GM18861 (cell line): ENCODE data around the gene RXRA.
"Not testable (repeated sequence)": the region's sequence is repeated elsewhere in the genome, so short reads cannot be mapped to it uniquely, and the experiment has no call there.

Experiments
- ATAC-seq: cut with Tn5 transposase; IDR thresholded peaks from one replicate; pipeline ENCODE4 v1.9.1; 2021; ENCODE audit not compliant: unreplicated experiment

RXRA gene

DNA sequence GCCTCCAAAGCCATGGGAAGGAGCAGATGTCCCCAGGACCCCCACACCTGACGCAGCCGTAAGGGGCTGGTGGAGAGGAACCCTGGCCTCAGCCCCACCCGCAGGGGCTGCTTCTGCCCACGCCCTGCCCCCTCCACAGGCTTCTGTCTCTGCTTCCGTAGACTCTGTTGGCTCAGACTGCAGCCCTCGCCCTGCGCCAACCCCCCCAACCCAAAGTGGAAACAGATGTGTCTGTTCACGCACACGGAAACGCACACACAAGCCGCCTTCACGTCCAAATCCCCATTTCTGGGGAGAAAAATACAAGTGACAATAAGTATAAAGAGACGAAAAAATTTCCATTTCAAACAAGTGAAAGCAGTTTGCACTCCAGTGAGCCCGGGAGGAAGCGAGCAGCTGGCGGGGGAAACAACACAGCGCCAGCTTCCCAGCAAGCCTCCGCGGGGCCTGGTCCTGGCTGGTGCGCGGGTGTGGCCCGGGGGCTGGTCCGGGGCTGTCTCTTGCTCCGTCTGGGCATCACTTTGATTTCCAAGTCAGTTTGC lies 32.6 kb upstream of the RXRA start:
- ATAC-seq: no peak

DNA sequence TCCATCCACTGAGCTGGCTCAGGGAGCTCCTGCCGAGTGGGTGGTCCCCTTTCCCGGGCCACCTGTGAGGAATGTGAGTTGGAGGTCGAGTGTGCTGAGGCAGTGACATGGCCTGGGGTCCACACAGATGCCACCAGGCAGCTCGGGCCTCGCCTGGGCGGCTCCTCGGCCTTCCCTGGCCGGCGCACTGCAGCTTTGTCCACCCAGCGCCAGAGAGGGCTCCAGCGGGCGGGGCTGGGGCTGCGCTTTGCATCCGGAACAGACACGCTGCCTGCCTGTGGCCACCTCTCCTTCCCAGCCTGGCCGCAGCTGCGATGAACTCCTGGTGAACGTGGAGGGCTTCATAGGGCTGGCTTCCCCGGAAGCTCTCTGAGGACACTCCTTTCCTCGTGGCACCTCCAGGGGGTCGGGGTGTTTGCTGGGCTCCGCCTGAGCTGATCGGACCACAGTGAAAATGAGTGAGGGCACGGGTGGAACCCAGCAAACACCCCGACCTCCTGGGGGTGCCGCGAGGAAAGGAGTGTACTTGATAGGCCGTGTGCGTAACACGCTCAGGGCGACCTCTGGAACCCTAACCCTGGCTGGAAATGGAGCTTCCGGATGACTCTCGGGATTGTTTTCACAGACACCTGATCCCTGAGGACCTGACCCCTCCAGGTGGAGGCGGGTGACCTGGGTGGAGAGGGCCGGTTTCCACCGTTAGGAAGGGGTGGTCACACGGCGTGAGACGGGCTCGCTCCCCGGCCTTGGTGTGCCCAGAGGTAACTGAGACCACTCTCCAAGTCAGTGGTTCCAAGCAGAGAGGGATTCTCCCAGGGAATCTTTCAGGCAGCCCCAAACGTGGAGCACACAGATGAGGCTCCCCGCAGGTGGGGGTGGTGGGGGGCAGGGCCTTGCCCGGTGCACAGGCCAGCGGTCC lies 31.8 kb upstream of the RXRA start:
- ATAC-seq: no peak

DNA sequence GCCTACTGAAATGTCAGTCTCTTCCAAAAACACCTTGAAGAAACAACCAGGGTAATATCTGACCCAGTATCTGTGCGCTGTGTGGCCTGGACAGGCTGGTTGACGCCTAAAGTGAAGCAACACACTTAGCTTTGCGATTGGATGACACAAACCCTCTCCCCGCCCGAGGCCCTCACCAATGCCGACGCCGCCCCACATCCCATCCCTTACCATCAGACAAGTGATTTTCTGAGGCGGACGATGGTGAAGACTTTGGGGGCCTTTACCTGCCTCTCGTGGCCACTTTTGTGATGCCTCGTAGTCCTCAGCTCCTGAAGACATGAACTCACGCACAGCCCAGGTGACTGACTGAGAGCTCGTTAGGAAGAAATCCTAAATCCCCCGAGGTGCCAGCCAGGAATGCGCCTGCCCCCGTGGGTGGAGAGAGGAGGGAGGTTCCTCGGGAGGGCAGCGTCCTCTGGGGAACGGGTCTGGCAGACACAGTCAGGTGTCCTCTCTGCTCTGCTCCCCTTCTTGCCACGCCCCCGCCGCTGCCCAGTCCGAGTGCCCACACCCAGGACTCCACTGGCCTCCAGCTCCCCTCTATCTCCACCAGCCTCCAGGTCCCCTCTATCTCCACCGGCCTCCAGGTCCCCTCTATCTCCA lies 31.0 kb upstream of the RXRA start:
- ATAC-seq: no peak

DNA sequence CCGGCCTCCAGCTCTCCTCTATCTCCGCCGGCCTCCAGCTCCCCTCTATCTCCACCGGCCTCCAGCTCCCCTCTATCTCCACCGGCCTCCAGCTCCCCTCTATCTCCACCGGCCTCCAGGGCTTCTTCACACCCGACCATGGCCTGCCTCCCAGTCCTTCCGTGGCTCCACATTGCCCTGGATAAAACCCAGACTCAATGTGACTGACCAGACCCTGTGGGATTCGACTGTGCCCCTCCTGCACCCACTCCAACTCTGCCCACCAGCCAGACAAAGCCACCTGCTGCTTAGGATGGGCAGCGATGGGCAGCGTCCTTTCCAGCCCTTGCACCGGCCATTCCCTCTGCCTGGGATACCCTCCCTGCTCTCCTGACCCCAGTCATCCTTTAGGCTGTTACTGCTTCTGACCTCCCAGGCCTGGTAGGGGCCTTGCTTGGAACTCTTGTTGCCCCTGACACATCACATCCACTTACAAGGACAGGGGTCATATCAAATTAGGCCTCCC lies 30.5 kb upstream of the RXRA start:
- ATAC-seq: no peak

DNA sequence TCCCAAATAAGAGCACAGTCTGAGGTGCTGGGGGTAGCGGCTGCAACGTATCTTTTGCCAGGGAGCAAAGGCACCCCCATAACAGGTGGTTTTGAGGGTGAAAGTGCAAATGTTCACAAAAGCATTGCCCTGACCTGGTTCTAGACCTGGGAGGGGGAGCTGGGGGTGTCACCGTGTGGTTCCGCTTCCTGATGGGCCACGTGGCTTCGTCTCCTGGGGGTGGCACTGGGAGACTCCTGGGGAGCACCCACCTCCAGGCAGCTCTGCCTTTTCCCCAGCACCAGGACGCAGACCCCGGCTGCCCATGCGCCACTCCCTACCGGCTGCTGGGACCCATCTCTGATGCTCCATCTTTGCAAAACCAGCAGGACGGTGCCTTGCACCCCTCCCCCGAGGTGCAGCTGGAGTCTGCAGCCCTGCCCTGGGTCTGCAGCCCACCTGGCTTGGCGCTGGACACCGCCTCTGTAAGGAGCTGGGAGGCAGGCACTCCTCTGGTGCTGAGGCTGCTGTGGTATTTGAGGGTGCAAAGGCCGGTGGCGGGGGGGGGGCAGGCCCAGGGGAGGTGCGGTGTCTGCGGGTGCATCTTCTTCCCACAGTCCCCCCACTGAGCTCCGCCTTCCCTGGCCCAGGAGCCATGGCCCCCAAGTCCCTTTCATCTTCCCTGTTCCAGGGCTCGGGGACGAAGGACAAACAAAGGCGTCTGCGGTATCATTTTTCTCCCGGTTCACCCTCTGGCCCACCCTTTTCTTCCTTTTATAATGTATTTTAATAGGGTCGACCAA lies 29.8 kb upstream of the RXRA start:
- ATAC-seq: no peak

DNA sequence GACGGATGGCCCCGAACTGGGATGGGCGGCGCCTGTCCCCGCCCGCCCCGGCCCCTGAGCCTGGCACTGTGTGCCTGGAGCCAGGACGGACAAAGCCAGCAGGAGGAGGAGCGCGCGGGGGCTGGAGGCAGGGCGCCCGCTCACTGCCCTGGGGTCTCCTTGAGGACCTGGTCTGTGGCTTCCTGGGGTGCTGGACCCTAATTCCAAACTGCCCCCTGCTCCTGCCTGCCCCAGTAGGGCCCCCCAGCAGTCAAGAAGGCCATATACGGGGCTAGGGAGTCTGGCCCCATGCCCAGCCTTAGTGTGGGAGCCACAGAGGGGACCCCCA lies 29.2 kb upstream of the RXRA start:
- no peak for ATAC-seq

DNA sequence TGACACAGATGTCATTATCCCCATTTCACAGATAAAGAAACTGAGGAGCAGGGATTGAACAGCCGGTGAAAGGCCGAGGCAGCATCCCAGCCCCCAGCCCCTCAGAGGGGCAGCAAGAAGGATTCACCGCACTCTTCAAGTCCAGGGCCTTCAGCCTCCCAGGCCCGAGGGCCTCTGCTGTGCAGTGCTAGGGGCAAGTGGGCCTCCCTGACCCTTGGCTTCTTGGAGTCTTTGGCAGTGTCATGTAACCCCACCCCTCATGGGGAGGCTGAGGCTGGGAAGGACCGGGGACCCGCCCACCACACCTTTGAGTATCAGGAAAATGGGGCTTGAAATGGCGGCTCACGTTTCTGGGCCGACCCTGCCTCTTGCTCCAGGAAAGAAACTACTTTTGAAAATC lies 28.7 kb upstream of the RXRA start:
- ATAC-seq: no peak

DNA sequence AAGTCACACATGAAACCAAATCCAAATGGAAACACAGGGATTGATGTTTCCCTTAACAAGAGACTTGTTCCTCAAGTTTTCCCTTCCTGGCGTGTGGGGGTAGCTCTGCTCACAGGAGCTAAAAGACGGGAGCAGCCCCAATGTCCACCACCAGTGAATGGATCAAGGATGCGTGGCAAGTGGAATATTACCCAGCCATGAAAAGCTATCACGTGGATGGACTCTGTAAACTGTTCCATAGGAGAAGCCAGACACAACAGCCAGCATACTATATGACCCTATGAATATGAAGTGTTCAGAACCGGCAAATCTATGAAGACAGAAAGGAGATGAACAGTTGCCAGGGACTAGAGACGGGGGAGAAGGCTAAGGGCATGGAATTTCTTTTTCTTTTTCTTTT lies 28.3 kb upstream of the RXRA start:
- no peak for ATAC-seq

DNA sequence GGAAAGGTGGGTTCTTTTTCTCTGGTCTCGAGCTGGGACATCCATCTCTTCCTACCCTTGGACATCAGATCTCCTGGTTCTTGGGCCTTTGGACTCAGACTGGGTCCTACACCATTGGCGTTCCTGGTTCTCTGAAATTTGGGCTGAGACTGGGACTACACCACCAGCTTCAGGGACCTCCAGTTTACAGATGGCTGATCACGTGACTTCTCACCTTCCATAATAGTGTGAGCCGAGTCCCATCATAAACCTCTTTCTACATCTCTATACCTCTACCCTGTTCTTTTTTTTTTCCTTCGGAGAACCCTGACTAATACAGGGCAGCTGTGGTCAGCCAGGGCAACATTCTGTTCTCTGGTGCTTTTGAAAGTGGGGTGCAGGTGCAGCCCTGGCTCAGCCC lies 27.2 kb upstream of the RXRA start:
- ATAC-seq: no peak

DNA sequence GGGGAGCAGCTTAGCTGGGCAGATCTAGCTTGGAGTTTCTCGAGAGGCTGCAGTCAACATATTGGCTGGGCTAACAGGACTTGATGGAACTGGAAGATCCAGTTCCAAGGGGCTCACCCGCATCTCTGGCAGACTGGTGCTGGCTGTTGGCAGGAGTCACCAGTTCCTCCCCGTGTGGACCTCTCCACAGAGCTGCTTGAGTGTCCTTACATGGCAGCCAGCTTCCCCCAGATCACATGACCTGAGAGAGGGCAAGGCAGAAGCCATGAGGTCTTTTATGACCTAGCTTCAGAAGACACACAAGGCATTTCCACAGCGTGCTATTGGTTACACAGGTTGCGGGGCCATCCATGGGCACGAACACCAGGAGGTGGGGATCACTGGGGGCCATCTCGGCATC lies 26.4 kb upstream of the RXRA start:
- ATAC-seq: no peak

DNA sequence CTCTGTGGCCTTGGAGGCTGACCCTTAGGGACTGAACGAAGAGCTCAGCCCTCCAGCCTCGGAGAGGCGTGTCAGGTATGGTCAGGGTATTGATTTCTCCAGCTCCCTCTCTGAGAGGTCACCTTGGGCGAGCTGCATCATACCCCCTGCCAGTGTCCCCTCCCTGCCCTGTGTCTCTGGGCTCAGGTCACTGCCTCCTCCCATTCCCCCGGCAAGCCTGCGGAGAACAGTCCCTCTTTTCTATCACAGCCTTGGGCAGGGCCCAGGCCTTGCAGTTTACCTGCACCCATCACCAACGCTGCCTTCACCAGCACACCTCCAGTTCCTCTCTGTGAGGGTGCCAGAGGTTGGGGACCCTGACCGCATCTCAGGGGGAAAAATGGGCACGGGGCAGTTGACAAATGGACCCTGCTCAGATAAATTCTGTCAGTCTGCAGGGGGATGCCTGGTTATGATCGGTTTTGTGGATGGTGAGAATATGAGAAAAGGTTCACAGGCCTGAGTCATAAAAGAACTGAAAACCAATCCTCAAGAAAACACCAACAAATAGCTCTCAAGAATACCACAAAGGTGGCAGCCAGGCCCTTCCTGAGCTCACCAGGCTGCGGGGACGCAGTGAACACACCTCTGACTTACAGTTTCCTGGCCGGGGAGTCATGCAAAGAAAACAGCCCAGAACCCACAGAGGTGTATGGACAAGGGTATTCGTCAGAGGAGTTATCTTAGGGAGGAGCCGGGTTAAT lies 24.7 kb upstream of the RXRA start:
- peak; percentile 80 for ATAC-seq

DNA sequence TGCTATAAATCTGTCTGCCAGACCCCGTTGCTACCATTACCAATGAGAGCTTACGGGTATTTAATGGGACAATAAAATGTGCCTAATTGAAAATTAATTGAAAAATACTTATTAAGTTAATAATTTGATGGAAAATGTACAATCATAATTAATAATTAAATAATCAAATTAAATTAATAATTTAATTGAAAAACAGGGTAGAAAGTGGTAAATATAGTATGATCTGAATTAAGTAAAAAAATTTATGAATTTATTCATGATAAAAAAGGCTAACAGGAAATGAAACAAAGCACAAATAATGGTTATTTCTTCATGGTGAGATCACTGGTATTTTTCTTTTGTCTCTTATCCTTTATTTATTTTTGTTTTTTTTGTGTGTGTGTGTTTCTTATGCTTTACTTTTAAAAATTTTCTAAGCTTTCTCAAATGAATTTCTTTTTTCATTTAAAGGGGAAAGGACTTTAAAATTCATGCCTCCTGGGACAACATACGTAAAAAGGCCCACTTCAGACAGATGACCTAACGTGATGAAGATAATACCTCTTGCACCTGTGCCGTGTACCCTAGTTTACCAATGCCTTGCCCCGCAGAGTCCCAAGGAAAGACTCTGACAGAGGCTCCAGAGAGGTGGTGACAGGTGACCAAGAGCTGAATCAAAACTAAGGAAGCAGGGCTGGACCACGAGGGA lies 24.0 kb upstream of the RXRA start:
- ATAC-seq: no peak

DNA sequence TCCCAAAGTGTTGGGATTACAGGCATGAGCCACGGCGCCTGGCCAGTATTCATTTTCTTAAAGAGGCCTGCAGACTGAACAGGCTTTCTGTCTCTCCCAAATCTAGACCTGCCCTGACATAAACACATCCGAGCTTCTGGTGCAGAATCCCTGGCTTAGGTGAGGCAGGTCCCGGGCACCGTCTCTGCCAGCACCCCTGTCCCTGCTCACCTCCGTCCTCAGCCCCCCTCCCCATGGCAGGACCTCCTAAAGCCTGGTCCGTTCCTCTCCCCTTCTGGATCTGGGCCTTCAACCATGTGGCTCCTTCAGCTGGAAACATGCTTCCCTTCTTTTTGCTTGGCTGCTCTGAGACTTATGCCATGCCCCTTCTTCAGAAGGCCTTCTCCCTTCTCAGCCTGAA lies 22.7 kb upstream of the RXRA start:
- ATAC-seq: no peak

DNA sequence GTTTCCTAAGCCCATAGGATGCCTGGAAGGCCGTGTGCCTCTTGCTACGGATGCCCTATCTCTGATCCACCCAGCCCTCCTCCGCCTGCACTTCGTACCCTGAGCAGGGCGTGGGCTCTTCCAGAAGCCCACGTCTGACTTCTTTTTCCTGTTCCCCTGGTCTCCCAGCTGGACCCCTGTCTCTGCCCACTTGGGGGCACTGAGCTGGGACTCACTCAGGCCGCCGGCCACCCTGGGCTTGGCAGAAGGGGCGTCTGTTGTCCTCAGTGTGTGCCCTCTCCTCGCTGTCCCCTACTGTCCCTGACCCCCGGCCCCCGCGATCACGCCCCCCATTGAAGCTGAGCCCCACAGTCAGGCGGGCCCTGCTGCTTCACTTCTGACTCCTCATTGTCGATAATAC lies 22.0 kb upstream of the RXRA start:
- no peak for ATAC-seq

DNA sequence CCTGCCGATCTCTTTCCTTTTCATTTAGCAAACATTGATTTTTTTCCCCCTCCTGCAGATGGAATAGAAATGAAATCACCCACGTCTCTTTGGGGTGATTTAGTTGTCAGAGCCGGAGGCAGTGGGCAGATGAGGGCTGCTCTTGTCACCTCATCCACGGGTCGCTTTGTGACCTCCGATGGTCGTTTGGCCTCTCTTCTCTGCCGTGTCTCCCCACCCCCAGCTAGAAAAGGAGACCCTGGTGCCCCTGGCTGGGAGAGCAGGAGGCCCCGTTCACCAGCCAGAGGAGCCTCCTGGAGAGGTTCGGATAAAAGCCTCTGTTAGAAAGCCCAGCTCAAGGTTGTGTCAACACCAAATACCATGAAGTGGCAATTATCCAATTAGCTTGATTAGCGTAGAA lies 21.6 kb upstream of the RXRA start:
- no peak for ATAC-seq

DNA sequence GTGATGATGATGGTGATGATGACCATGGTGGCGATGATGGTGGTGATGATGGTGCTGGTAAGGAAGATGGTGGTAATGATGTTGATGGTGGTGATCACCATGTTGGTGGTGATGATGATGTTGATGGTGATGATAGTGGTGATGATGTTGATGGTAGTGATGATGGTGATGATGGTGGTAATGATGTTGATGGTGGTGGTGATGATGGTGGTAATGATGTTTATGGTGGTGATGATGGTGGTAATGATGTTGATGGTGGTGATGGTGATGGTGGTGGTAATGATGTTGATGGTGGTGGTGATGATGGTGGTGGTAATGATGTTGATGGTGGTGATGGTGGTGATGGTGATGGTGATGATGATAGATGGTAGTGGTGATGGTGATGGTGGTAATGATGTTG lies 20.7 kb upstream of the RXRA start:
- ATAC-seq: no peak

DNA sequence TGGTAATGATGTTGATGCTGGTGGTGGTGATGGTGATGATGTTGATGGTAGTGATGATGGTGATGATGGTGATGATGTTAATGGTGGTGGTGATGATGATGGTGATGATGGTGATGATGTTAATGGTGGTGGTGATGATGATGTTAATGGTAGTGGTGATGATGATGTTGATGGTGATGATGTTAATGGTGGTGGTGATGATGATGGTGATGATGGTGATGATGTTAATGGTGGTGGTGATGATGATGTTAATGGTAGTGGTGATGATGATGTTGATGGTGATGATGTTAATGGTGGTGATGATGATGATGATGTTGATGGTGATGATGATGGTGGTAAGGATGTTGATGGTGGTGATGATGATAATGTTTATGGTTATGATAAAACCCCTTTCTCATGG lies 20.2 kb upstream of the RXRA start:
- not testable (repeated sequence) for ATAC-seq

DNA sequence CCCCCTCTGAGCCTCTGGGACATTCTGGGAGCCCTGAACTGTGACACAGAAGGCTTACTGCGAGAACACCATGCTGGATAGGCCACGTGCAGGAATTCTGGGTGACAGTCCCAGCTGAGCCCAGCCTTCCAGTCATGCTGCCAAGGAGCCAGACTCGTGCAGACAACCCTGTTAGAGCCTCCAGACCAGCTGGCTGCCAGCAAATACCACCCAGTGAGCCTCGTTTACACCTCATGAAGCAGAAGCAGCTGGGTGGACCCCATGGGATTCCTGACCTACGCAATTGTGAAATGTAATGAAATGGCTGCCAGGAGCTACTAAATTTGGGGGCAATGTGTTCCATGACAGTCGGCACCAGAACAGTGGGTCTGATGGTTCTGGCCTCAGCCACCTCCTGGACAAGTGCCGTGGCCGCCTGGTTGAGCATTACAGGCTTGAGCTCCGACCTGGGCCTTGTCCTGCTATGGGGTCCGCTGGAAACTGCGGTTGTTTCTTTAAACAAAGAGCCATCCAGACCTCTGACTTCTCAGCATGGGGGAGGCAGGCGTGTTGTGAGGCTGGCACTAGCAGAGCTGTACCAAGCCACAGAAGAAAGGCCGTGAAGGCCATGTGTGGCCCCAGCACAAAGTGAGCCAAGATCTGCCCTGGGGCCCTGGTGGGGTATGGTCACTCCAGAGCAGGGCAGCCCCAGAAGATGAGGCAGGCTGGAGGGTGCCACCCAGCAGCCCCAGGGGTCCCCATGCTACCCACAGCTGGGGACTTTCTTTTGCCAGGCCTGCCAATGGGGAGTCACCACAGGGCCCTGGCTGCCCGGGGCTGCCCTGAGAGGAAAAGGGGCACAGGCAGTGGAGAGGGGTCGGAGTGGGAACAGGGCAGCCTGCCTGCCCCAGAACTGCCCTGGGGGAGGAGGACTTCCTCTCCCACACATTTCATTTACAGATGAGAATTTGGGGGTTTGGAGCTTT lies 19.3 kb upstream of the RXRA start:
- no peak for ATAC-seq
